ENCODE results near the gene NSMF. TPM values are rescaled to one million over a fixed set of nuclear protein-coding genes. Genes with fewer than 3 reads are reported as not detected.
A peak's percentile ranks its signal among the peaks of the same experiment; 100 is the strongest.

The NSMF gene
- total RNA-seq, 2 donors from 2014 or later, result 42.4 to 128 TPM

DNA sequence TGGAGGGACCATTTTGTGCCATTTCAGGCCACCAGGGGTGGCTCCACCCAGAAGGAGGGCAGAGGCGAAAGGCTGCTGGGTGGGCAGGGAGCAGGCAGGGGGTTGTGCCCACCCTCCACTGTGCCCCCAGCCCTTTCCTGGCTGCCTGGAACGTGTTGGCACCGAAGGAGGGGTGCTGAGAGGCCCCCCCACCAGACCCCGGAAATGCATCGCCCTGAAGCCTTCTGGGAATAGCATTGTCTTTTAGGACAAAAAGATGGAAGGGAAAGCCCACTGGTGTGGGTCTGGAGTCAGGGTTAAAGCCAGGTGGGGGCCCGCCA lies 30.9 kb downstream of the NSMF start:
- no peaks in the 10 kb centered on the region for H3K9me3 ChIP-seq
- intact Hi-C loops (cut with DNase I), result loop anchor here (5.0 kb wide), 1 partner anchor 94 kb away; no protein-coding TSS in a partner anchor
- H3K36me3 ChIP-seq, result no peaks in the 10 kb centered on the region
- no peak overlapping the region for H3K4me3 ChIP-seq
- DNase-seq (ENCODE audit: low spot score), result no peak
- H3K27me3 ChIP-seq (replicated peaks; ENCODE audit: insufficient read depth), result no peaks in the 10 kb centered on the region
- H3K27ac ChIP-seq, result no peak overlapping the region
- TF ChIP-seq CTCF (IDR thresholded peaks at IDR 0.05), result no peak
- H3K4me1 ChIP-seq (replicated peaks), result no peaks in the 10 kb centered on the region
- 79% methylated on average over 6 of the region's 6 CpGs for WGBS

DNA sequence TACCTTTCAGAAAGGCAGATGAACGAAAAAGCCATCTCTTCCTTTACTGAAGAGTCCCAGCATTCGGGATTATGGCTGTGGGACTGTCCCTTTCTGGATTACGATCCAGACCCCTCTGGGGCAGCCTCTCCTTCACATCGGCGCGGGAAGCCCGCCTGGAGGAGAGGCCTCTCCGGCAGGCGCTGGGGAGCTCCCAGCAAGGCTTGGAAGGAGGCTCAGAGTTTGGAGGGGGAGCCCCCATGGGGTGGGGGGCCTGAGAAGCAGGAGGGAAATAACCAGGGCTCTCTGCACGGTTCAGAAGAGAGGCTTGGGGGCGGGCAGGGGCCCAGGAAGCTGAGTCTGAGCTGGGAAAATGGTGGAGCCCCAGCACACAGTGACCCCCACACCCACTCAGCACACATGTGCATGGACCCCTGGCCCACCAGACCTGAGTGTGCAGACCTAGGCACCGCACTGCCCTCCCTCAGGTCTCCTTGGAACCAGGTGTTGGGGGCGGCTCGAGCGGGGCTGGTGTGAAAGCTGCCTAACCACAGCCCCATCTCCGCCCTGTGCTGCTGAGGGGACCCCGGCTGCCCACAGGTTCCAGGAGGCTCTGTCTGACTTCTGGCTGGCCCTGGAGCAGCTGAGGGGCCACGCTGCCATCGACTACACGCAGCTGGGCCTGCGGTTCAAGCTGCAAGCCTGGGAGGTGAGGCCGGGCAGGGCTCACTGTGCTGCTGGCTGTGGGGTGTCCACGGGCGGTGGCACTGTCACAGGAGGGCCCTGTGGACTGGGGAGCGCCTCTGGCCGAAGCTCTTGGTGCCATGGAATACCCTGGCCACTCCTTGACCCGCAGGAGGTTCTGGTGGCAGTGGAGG lies 31.5 kb downstream of the NSMF start:
- WGBS, result 81% methylated on average over 27 of the region's 27 CpGs
- no peak for DNase-seq (ENCODE audit: low spot score)
- intact Hi-C loops (cut with DNase I), result loop anchor here (5.0 kb wide), 1 partner anchor 95 kb away; no protein-coding TSS in a partner anchor

DNA sequence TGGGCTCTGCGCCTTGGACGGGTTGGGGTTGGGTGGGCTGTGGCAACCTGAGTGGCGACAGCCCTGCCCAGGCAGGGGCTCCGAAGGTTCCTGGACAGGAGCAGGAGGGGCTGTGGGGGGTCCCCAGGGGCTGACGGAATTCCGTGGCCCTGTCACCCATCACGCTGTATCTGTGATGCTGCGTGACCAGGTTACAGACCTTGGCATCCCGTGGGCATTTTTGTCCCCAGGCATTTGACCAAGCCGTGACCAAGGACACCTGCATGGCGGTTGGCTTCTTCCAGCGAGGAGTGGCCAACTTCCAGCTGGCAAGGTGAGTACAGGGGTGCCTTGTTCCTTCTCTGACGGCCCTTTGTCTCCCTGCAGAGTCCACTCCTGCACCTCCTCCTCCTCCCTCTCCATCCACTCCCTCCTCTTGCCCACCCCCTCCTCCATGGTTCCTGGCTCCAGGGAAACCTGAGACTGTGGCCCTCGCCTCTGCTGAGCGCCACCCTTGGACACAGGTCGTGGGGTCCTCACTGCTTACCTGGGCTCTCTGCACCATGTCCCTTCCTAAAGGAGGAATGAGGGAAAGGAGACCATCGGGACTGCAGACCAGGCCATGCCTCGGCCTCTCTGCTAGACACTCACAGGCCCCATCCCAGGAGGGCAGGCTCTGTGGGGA lies 33.0 kb downstream of the NSMF start:
- H3K27ac ChIP-seq, result no peak overlapping the region
- no peak for DNase-seq (ENCODE audit: low spot score)
- no peaks in the 10 kb centered on the region for H3K27me3 ChIP-seq (replicated peaks; ENCODE audit: insufficient read depth)
- 67% methylated on average over 18 of the region's 18 CpGs for WGBS
- TF ChIP-seq POLR2A (IDR thresholded peaks at IDR 0.05), result no peak
- H3K36me3 ChIP-seq, result no peaks in the 10 kb centered on the region
- no peak overlapping the region for H3K4me3 ChIP-seq
- H3K9me3 ChIP-seq, result no peaks in the 10 kb centered on the region
- H3K4me1 ChIP-seq (replicated peaks), result no peaks in the 10 kb centered on the region
- intact Hi-C loops (cut with DNase I), result loop anchor here (5.0 kb wide), 1 partner anchor 96 kb away; no protein-coding TSS in a partner anchor

More for the DNA sequence above, 31.5 kb downstream of the NSMF start:
- Histone ChIP-seq H3K27ac (no peak overlapping the region), H3K4me1 (replicated peaks) (no peaks in the 10 kb centered on the region), H3K9me3 (no peaks in the 10 kb centered on the region), H3K36me3 (no peaks in the 10 kb centered on the region), H3K4me3 (no peak overlapping the region), H3K27me3 (replicated peaks; ENCODE audit: insufficient read depth) (no peaks in the 10 kb centered on the region)
- TF ChIP-seq POLR2A (IDR thresholded peaks at IDR 0.05) (no peak), POLR2AphosphoS5 (IDR thresholded peaks at IDR 0.05) (no peak), CTCF (IDR thresholded peaks at IDR 0.05) (no peak)

- H3K36me3 ChIP-seq, result no peaks in the 10 kb centered on the region
- WGBS, result 14% methylated on average over 57 of the region's 77 CpGs
- no peak for TF ChIP-seq POLR2AphosphoS5 (IDR thresholded peaks at IDR 0.05)
- no peak for TF ChIP-seq POLR2A (IDR thresholded peaks at IDR 0.05)
- TF ChIP-seq CTCF (IDR thresholded peaks at IDR 0.05), result peak in 1 of 4 experiments; percentile 8
- intact Hi-C loops (cut with DNase I), result no loop called here
- peak overlapping the region; percentile 60 to 76 for H3K27ac ChIP-seq
- no peaks in the 10 kb centered on the region for H3K27me3 ChIP-seq (replicated peaks; ENCODE audit: insufficient read depth)
- H3K4me1 ChIP-seq (replicated peaks), result no peaks in the 10 kb centered on the region
- H3K9me3 ChIP-seq, result no peaks in the 10 kb centered on the region
- DNase-seq (ENCODE audit: low spot score), result no peak
- peak overlapping the region; percentile 80 to 98 for H3K4me3 ChIP-seq
These were observed 35.4 kb downstream of the NSMF start for GRCh38 chr9:137423514-137424291.
